Pulmonary artery endothelial cell (primary cell): ENCODE data around the gene DHRS13. TPM values are rescaled to one million over a fixed set of nuclear protein-coding genes. Genes with fewer than 3 reads are reported as not detected.
"Not testable (repeated sequence)": the region's sequence is repeated elsewhere in the genome, so short reads cannot be mapped to it uniquely, and the experiment has no call there.

Experiments used
- DNase-seq: peaks from one replicate; pipeline ENCODE4 v3.0.0-alpha.2; 2011; ENCODE audit warnings: low read depth, low spot score
- total RNA-seq: library from RNA; depleted of rRNA; stranded (reverse); fragments of >200 nt; gene quantifications from 2 replicates; pipeline ENCODE4 v1.2.3, GENCODE V29; 2014

The DHRS13 gene
- total RNA-seq, 1 donor from 2014 or later = 5.5 TPM

GRCh38 chr17:28904800-28905199 lies 1.9 kb upstream of the DHRS13 start:
- DNase-seq = no peak

GRCh38 chr17:28903546-28903841 lies 615 bp upstream of the DHRS13 start:
- DNase-seq = not testable (repeated sequence)

GRCh38 chr17:28901866-28902818 lies 737 bp downstream of the DHRS13 start:
- no peak for DNase-seq

- DNase-seq = no peak
Measured at GRCh38 chr17:28900986-28901726, 1.7 kb downstream of the DHRS13 start.

GRCh38 chr17:28899212-28899815 lies 3.6 kb downstream of the DHRS13 start:
- DNase-seq = no peak

GRCh38 chr17:28898527-28898955 lies 4.3 kb downstream of the DHRS13 start:
- DNase-seq = no peak

- no peak for DNase-seq
Measured at GRCh38 chr17:28897769-28898526, 4.9 kb downstream of the DHRS13 start.

- no peak for DNase-seq
Measured at GRCh38 chr17:28896884-28897768, 5.8 kb downstream of the DHRS13 start, which contains the start of gene FLOT2. Gene FLOT2 (minus strand): TSS chr17:28897733. CDS start chr17:28897574, 159 bp downstream.

- no peak for DNase-seq
Measured at GRCh38 chr17:28896491-28896883, 6.4 kb downstream of the DHRS13 start.

- DNase-seq = no peak
Measured at GRCh38 chr17:28895794-28896447, 7.0 kb downstream of the DHRS13 start.

GRCh38 chr17:28893248-28894183 lies 9.4 kb downstream of the DHRS13 start:
- not testable (repeated sequence) for DNase-seq

- no peak for DNase-seq
Measured at GRCh38 chr17:28892024-28892423, 10.9 kb downstream of the DHRS13 start.

- DNase-seq = no peak
Measured at GRCh38 chr17:28891201-28891600, 11.7 kb downstream of the DHRS13 start.

GRCh38 chr17:28889996-28890395 lies 12.9 kb downstream of the DHRS13 start:
- DNase-seq = no peak

GRCh38 chr17:28888832-28889231 lies 14.0 kb downstream of the DHRS13 start:
- DNase-seq = no peak

GRCh38 chr17:28887871-28888471 lies 14.9 kb downstream of the DHRS13 start:
- DNase-seq = no peak

GRCh38 chr17:28885951-28886350 lies 16.9 kb downstream of the DHRS13 start:
- no peak for DNase-seq

GRCh38 chr17:28885363-28885762 lies 17.5 kb downstream of the DHRS13 start:
- no peak for DNase-seq
